Stimulated activated CD4-positive, alpha-beta T cell treated with anti-CD3 and anti-CD28 coated beads, Interleukin-1b, Interleukin-23, amount 100 ng/mL, for 48 hours (primary cell): ENCODE data around the gene PTPRN2.

Source experiments
- DNase-seq: peaks from one replicate; pipeline ENCODE4 v3.0.0-alpha.2; 2020

The PTPRN2 gene

GRCh38 chr7:158602905-158603772 is 15.5 kb upstream of the PTPRN2 start:
- no peak for DNase-seq

DNA sequence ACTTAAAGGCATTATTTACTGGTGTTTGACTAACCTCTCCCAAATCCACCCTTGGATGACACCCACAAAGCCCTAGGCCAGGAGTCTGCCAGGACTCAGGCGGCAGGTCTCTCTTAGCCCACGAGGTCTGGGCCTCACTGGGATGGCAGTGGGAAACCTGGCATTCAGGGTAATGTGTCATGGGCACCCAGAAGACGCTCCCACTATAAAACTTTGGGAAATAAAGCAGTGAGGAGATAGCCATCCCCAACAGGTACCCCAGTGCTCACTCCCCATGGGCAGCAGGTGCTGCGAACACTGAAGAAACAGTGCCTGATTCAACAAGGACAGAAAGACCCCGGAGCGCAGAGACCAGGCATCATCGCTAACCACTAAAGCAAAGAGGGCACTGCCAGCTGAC is 14.4 kb upstream of the PTPRN2 start:
- DNase-seq = no peak

DNA sequence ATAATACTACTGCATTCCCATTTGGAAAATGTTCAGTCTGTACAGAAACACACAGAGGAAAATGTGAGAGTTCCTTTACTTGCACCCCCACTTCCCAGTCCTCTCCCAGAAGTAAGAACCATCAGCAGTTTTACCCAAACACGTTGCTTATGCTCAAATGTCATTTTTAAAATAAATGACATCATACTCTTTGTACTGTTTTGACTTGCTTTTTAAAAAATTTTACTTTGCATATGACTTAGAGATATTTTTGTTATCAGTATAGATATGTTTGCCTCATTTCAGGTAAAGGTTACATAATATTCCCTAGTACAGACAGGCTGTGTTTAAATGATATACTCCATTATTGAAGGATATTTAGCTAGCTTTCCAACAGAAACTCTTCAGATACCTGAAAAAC is 13.5 kb upstream of the PTPRN2 start:
- DNase-seq = no peak

DNA sequence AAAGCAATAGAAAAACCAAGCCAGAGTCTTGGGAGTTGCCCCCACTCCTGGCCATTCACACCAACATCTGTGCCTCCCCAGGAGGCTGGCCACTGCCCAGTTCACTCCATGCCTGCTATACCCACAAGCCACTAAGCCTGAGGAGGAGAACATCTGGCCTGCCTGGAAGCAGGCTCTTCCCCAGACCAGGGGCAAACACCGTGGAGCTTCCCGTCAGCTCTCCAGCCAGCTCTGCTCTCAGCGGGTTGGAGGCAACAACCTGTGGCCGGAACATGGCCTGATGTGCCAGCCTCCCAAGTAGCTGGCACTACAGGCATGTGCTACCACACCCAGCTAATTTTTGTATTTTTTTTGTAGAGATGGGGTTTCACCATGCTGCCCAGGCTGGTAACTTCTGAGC is 9.1 kb upstream of the PTPRN2 start:
- DNase-seq = no peak

DNA sequence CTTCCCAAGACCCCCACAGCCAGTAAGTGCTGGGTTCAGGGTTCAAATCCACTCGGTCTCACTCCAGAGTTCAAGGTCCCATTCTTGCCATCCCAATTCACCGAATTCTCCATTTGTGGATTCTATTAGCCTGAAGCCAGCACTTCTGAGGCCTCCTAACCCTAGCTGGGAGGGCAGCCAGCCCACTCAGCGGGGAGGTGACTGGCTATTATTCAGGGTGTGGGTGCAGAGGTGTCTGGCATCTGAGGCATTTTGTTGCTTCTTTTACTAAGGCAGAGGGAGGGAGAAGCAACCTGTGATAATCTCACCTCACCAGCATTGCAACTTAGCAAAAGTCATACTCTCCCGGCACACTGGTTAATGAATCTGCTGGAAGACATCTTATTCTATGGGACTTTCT is 8.7 kb upstream of the PTPRN2 start:
- DNase-seq = no peak

DNA sequence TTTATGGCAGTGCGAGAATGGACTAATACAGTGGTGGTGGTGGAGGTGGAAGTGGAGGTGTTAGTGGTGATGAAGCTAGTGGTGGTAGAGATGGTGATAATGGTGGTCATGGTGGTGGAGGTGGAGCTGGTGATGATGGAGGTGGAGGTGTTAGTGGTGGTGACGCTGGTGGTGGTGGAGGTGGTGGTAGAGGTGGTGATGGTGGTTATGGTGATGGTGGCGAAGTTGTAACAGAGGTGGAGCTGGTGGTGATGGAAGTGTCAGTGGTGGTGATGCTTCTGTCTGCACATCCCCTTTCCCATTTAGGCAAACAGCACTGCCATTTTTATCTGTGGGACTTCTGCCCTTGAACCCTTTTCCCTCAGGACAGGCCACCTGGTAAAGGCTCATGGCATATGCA is 7.4 kb upstream of the PTPRN2 start:
- no peak for DNase-seq

GRCh38 chr7:158592541-158592940 is 4.9 kb upstream of the PTPRN2 start:
- DNase-seq = no peak

DNA sequence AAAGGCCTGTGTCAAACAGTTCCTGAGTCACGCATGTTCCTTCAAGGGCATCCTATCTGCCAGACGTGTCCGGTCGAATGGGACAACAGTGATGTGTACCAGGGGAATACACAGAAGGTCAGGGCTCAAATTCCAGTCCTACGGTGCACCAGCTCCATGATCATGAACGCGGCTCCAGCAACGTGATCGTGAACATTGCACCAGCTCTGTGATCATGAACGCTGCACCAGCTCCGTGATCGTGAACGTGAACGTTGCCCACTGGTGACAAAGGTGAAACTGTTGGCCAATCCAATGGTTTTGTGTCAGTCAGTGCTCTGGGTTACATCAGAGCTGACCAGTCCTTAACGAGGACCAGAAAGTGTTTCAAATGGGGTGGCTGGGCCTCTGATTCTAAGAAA is 4.3 kb upstream of the PTPRN2 start:
- DNase-seq = no peak

GRCh38 chr7:158590181-158590530 is 2.5 kb upstream of the PTPRN2 start:
- DNase-seq = no peak

GRCh38 chr7:158589653-158590052 is 2.0 kb upstream of the PTPRN2 start:
- DNase-seq = no peak

GRCh38 chr7:158588878-158589442 is 1.3 kb upstream of the PTPRN2 start:
- DNase-seq = no peak

DNA sequence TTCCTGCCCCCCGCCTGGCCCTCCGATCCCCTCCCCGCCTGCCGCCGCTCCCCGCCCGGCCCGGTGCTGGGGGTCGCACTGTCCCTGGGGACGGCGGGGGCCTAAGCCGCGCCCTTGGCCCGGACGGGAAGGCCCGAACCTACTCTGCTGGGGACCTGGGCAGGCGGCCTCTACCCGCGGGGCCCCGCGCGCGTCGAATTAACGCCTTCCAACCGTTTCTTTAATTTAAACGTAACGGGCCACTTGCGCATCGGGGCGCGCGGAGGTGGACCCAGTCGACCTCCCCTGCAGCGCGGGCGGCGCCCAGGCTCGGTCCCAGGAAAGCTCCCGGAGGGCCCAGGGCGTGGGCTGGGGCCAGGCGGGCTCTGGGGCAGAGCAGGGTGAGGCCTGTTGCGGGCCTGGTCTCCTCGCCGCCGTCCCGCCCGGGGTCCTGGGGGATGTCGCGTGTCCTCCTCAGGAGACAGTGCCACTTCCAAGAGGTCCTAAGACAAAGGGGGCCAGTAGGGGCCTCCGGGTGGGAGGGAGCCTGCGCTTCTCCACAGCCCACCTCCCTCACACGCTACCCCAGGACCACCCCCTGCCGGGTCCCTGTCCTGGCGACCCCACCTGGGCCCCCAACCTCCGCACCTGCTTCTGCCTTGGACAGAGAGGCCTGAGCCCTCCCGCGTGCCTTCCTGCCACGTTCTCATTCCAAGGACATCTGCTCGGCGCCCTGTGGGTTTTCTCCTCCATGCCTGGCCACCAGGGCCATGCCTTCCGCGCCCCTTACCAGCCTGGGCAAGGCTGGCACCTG is 658 bp upstream of the PTPRN2 start:
- no peak for DNase-seq

GRCh38 chr7:158586499-158587161 is 993 bp downstream of the PTPRN2 start:
- DNase-seq = no peak

DNA sequence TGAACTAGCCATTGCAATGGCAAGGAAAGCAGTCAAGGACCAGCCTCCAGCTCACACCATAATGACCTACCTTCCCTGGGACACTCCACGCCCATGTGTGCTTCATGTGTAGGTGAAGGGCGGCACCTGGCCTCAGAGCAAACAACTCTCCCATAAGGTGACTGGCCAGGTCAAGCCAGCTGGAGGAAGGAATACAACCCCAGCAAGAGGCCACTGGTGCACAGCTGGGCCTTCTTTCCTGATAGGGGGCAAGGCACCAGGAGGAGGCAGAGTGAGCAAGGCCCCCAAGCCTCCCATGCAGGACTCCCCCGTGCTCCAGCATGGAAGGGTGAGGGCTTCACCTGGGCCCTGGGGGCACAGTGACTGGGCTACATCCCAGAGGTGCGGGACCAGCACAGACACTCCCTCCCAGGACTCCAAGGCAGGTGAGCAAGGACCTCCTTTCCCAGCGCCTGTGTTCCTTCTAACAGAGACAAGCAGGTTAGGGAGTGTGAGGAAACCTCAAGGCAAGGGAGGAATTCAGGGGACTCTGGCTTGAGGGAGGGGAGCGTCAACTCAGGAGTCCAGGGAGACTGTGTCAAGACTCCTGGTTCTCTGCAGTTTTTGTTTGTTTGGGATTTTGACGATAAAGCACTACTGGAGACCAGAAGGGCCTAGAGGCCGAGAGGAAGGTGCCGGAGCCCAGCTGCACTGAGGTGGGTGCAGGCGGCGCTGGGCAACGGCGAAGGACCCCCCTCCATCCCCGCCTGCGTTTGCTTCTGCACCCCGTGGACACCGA is 1.7 kb downstream of the PTPRN2 start:
- no peak for DNase-seq

DNA sequence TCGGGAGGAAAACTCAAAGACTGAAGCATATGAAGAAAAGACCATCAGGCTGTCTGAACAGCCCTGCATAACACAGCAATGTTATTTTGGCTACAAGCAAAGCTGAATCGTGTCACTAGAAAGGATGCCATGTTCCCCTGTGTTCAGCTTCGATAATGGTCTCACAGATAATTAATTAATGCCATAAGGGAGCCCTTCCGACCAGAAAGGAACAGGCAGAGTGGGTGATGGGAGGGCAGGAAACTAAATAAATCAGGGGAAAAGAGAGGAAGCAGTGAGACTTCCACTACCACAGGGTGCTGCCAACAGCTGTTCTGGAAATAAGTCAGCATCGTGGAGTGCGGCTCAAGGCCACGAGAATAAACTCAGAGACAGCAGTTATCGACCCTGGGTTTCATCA is 3.2 kb downstream of the PTPRN2 start:
- no peak for DNase-seq

GRCh38 chr7:158583810-158584209 is 3.8 kb downstream of the PTPRN2 start:
- no peak for DNase-seq

GRCh38 chr7:158583143-158583542 is 4.5 kb downstream of the PTPRN2 start:
- no peak for DNase-seq

GRCh38 chr7:158582089-158582456 is 5.5 kb downstream of the PTPRN2 start:
- DNase-seq = no peak

- DNase-seq = no peak
Measured at GRCh38 chr7:158581440-158582088, 6.1 kb downstream of the PTPRN2 start.

- DNase-seq = no peak
Measured at GRCh38 chr7:158579662-158580646, 7.7 kb downstream of the PTPRN2 start.
